Brain pericyte (primary cell): Measurements from ENCODE around the gene CARNS1.

Experiments used
- DNase-seq: peaks from one replicate; pipeline ENCODE4 v3.0.0-alpha.2; 2012; ENCODE audit warnings: low read depth, low spot score

CARNS1 gene, protein sequence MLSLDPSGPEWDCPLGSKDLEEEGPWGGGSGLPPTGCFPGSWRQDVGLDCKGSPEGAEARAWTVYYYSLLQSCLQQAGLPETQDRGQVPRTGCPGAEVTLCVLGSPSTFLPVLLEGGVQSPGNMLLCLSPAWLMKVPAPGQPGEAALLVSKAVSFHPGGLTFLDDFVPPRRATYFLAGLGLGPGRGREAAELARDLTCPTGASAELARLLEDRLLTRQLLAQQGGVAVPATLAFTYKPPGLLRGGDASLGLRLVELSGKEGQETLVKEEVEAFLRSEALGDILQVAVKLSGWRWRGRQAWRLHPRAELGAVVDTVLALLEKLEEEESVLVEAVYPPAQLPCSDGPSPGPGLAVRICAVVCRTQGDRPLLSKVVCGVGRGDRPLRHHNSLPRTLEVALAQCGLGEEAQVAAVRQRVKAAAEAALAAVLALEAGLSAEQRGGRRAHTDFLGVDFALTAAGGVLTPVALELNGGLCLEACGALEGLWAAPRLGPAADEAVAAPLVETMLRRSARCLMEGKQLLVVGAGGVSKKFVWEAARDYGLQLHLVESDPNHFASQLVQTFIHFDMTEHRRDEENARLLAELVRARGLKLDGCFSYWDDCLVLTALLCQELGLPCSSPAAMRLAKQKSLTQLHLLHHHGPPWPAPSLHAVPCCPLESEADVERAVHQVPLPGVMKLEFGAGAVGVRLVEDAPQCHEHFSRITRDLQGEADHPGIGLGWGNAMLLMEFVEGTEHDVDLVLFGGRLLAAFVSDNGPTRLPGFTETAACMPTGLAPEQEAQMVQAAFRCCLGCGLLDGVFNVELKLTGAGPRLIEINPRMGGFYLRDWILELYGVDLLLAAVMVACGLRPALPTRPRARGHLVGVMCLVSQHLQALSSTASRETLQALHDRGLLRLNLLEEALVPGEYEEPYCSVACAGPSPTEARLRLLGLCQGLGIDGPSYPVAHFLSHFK

DNA sequence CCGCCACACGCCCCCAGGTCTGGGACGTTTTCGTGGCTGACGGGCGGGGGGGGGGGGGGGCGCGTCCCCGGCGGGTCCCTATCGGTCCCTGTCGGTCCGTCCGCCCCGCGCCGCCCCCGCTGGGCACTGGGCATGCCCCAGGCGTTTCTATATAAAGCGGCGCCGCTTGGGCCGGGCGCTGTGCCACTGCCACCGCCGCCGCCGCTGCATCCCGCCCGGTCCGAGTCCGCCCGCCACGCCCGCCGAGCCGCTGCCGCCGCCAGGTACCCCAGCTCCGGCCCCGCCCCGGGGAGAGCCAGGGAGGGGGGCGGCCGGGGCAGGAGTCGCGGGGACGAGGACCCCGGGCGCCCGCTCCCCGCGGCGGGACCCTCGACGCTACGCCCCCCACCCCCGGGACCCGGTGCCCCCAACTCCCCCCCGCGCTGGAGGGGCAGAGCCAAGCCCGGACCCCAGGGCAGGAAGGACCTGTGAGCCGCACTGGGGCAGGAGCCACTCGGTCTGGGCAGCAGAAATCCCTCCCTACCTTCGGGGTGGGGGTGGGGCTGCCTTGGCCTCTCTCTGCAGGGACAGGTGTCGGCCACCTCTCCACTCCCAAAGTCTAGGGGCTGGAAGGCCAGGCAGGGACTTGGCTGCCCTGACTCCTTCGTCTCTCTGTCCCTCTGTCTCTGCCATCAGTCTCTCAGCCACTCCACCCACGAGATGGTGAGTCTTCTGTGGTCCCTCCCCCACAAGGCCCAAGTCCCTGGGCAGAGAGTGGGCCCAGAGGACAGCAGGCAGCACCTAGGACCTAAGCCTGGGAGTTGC is at the start of gene CARNS1:
Gene CARNS1 (plus strand): TSS at position 178 of the 804 bp plus-strand sequence. CDS start 522 bp downstream, at position 700.
- no peak for DNase-seq

DNA sequence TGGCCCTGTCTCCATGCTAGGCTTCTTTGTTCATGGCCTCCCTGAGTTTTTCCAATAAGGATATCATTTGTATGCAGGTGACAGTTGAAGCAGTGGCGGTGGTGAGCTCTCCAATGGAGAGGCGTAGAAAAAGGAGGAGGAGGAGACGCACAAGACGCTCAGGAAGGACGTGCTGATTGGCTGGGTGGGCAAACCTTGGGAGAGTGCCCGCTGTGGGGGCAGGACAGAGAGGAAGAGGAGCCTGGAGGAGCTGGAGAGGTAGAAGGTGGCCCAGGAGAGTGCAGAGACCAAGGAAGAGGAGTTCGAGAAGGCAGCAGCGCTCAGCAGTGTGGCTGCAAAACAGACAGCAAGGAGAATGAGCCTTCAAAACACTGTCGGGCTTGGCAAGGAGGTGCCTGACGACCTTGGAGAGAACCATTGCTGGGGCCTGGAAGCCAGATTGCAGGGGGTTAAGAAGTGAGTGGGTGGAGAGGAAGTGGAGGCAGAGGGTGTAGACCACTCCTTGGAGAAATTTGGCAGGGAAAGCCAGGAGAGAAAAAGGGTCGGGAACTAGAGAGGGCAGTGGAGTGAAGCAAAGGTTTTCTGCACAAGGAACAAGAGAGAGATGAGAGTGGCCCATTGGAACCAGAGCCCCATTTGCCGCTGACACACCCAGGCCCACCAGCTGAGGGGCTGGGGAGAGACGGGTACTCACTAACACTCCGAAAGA is 49.6 kb upstream of the CARNS1 start:
- no peak for DNase-seq

DNA sequence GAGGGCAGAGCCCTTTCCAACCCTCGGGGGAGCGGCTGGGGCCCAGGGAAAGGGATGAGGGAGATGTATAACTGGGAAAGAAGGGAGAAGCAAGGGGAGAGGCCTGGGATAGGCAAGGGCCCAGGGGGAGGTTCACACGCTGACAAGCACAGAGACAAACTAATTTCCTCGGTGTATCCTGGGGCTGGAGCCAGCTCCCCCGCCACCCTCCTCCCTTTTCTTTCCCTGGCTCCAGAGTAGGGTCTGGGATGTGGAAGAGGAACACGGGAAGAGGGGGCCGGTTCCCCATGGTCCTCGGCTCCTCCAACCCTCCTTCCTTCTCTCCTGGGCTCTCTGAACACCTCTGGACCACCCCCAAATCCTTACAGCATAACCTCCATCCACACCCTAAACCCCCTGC is 48.9 kb upstream of the CARNS1 start:
- DNase-seq, result no peak

DNA sequence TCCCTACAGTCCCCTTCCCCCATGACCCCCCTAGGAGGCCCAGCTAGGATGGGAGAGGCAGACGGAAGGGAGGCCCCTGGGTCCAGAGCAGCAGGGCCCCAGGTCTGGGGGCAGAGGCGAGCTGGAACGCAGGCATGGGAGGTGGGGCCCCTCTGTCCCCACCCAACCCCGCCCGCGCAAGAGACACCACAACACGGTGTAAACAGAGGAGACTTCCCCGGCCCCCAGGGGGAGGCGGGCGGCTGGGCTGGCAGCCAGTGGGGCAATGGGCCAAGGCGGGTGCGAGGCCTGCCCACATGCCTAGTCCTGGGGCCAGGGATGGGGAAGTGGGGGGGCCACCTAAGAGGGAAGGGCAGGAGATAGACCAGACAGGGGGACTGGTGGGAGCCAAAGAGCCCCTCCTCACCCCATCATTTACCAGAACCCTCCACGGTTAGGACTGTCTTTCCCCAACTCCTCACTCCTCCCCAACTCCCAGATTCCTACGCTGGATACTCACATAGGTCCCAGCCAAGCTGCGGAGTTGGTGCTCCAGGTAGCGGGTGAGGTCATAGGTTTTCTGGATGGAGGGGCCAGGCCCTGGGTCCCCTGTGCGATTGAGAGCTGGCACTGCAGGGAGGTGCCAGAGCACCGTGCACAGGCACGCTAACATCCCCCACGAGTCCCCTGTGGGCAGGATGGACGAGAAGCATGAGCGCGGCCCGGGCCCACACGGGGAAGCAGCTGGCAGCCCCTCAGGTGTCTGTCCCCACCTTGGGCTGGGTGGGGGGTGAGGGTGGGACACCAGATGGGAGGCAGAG is 48.3 kb upstream of the CARNS1 start:
- no peak for DNase-seq

DNA sequence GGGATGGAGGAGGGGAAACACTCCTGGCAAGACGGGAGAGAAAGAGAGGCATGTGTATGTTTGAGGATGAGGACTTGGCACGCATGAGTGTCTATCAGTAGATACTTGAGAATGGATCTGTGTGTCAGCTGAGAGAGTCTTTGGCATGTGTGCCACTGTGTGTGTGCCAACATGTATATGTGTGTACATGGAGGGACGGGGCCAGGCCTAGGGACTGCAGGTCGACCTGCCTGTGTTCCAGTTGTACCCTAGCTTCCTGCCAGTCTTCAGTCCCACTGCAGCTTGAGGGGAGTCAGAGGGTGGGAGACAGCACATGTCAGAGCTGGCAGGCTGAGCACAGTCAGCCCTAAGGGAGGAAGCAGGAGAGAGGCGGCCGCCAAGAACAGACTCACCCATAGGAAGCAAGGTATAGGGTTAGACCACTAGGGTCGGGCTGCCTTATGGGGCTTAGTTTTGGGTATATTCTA is 47.7 kb upstream of the CARNS1 start:
- no peak for DNase-seq

DNA sequence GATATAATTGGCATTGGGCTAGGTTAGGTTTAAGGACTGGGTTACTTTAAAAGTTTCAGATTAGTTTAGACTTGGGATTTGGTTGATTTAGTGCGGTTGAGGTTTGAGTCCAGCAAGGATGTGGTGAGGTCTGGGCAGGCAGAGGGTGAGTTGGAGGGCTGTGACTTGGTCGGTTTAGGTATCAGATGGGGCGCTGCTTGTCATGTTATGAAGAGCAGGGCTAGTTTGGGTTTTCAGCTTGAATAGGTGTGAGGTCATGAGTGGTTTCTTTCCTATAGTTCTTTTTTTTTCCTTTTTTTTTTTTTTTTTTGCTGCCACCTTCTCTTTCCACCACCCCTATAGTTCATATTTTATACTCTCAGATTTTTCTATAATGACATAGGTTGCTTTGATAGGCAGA is 46.9 kb upstream of the CARNS1 start:
- DNase-seq, result no peak

DNA sequence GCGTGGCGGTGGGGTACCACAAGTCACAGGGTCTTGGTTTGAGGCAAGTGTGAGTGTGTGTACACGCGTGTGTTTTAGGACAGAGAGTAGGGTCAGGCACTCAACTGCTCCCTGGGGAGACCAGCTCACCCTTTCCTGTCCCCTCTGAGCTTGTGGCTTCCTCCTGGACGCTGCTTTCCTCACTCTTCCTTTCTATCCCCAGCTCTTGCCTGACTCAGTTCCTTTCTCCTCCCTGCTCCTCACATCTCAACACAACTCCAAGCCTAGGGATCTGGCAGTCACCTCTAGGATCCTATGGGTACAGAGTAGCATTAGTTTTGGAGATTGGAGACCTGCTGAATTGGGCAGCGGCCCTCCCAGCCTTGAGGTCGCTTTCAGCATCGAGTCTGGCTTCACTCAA is 46.2 kb upstream of the CARNS1 start:
- DNase-seq, result no peak

DNA sequence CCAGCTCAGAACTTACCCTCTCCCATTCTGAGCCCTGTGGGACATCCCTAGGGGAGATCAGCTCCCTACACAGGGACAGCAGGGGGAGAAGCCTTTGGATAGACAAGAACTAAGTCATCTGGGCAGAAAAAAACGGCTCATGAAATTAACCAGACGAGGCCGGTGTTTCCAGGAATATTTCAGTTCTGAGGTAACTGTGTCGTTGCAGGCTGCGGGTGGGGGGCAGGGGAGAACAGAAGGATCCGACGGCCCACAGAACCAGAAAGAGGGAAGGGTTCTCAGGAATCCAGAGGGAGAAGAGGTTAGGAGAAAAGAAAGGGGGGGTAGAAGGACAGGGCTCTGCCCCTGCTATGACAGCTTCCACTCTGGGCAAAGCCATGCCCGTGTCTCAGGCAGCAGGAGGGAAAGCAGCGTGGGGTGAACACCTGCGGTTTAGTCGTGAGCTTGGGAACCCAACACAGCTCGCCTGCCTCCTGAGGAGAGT is 45.6 kb upstream of the CARNS1 start:
- DNase-seq, result no peak

DNA sequence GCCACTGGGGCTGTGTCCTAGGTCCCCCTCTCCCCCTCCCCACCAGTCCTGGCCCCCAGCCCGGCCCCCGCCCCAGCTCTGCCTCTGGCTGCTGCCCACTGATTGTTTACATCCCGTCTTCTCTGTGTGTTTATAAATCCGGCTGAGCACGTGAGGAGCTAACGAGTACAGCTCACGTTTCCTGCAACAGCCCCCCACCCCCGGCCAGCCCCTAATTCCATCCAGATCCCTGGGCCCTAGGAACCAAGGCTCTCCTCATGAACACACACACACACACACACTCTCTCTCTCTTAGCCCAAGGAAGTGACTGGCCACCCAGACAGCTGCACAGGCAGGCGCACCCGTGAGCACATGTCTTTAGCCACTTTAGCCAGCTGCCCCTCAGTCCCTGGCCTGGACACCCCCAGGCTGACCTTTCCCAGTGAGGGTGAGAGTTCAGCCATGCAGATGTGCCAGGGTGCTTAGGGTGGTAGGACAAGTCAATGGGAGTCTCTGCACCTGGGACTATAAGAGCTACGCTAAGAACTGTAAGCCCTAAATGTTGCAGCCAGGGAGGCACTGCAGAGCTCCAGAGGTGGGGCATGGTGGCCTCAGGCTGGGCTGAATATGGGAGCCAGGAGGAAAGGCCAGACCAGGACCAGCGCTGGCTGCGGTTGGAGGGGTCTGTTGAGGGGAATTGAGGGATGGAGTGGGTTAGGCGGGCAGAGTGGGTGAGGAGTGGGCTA is 45.0 kb upstream of the CARNS1 start:
- DNase-seq, result no peak

DNA sequence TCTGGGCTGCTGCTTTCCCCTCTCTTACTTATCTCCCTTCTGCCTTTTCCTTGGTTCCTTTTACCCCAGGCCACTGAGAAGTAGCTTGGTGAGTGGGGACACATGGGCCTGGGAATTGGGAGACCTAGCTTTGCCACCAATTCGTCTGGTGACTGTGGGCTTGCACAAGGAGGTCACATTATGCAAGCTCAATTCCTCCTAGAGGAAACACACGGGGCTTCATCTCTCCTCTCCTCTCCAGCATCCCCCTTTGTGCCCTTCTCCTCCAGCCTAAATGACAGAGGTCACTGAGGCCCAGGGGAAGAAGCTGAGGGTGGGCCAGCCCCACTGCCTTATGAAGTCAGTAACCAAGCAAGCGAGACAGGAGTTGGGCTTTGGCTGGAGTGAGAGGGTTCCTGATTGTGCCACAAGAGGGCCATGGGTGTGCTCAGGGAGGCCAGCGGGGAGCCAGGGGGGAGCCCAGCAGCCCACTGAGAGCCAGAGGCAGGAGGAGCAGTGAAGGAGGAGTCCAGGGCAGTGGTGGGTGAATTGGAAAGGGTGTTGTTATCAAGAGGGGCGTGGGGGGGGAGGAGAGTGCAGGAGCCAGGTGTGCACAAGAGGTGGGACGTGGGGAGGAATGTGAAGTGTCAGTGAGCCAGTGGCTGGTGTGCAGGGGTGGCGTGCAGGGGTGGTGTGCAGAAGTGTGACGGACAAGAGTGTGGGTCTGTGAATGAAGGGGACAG is 44.1 kb upstream of the CARNS1 start:
- DNase-seq, result no peak

DNA sequence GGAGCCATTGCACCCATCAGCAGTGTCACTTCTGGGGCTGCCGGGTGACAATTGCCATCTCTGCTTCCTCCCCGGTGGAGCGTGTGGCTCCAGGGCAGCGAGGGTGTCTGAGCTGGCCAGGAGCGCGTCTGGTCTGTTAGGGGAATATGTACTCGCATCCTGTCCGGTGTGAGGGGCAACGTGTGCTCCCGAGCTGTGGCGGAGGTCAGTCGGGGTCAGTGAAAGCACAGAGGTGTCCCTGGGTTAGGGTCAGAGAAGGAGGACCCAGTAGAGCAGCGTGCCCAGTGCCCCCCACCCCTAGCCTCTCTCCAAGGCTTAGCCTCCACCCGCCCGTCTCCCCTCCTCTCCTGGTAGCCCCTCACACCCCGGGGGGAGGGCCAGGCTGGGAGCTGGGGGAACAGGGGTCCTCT is 43.6 kb upstream of the CARNS1 start:
- no peak for DNase-seq

DNA sequence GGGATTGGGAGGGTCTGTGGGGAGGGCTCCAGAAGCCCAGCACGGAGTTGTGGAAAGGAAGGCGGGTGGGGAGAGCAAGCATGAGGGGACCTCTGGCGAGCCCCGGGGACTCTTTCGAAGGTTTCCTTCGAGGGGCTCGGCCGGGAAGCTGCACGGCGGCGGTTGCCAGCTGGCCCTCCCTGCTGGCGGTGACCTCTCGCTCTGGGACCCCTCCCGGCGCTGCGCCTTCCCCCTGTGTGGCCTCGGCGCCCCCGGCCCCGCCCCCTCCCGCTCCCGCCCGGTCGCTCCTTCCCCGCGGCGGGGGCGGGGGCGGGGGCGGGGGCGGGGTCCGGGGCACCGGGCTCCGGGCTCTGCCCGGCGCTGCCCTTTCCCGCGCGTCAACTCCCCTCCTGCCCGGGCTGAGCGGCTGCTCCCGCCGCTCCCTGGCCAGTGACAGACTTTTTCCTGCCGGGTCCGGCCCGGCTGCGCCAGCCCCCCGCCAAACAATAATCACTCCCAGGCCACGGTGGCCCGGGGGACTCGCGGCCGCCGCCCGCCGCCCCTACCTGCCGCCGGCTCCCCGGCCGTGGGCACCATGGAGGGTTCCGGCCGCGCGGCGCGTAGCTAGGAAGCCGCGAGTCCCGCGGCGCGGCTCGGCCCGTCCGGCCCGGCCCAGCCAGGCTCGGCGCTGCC is 43.0 kb upstream of the CARNS1 start:
- DNase-seq, result no peak

DNA sequence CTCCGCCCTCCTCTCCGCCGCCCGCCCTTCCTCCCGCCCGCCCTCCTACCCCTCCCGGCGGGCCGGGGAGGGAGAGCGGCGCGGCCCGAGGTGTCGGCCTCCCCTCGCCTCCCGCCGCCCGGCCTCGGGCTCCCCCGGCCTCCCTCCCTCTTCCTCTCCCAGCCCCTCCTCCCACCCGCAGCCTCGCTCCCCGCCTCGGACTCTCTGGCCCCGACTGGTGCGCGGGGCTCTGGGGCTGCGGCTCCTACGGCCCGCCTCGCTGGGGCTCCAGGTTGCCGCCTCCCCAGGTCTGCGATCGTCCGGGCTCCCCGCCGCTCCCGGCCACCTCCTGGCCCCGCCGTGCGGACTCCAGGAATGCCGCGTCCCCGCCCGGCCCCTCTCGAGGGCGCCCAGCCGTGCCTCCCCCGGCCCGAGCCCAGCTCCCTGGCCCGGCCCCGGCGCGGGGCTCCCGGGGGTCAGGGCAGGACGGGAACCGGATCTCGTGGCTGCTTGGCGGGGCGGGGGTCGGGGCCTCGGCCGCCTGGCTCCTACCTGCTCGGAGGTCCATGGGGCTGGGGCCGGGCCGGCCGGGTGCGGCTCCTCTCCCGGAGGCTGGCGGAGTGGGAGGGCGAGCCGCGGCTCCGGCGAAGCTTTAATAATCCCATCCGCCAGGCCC is 42.4 kb upstream of the CARNS1 start, which contains the start of gene CLCF1:
Gene CLCF1 (minus strand): TSS at position 606 of the 655 bp plus-strand sequence. CDS start 59 bp downstream, at position 547.
- no peak for DNase-seq

DNA sequence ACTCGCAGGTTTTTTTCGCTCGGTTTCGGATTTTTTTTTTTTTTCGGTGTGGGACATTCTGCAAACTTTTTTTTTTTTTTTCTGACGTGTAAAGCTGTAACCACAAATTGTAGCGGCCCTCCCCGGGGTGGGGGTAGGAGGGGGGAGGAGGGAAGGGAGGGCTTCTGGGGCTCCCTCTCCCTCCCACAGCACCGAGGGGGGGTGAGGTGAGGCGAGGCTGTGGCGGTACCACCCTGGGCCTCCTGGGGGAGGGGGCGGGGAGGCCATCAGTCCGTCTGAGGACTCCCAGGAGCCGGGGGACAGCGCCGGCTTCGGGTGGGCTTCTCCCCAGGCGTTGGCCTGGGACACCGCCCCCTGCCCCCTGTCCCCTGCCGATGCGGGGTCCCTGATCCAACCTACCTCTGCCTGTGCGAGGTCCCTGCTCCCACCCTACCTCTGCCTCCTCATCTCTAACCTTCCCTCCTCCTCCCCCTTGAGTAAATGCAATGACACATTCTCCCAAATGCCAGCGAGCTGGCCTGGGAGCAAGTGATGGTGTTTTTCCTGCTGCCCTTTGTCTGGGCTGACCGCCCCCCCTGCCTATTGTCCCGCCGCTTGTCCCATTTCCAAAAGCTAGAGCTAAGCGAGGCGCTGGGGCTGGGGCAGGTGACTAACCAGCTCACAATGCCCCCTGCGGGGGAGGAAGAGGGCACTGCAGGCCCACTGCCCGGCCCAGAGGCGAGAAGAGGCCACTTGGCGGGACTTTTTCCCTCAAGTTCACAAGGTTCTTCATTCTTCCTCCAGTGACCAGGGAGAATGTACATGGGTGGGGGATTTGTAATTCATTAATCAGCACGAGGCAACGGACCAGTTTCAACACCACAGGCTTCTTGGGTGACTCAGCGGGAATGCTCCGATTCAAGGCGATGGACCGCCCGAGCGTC is 41.6 kb upstream of the CARNS1 start:
- DNase-seq, result no peak

DNA sequence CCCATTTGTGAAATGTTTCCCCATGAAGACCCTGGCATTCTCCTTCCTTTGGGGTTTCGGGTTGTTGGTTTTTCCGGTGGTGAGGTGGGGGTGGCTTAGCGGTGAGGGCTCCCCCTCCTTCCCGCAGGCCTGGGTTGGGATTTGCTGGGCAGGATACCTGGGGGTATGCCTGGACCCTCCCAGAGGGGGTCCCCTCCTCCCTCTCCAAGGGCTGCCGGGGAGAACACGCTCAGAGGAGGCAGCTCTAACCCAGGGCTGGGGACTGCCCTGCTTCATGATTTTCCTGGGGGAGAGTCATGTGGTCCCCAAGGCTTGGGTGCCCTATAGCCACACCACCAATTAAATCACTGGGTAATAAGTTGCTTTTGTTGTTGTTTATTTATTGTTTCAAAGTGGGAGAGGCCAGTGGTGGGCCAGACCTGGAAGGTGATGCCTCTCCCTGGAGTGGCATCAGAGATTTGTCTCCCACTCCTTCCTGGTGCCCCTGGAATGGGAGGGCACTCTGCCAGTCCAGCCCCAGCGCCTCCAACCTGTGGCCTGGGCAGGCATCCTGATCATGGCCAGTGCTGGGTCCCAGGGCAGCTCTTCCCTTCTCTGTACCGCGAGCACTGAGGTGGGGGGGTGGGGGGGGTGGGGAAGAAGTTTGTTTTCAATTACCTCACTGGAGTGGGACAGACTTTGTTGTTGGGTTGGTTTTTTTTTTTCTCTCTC is 40.8 kb upstream of the CARNS1 start:
- no peak for DNase-seq
